OCI-LY7 (cell line): ENCODE measurements around the gene NR5A2.

Experiments used
- CTCF ChIP-seq: fragments of 200-600 bp; sonication (generic); conservative IDR thresholded peaks from 2 replicates; pipeline ENCODE4 v1.5.1; 2014; ENCODE audit warnings: mild to moderate bottlenecking, antibody characterized with exemption, low read length, moderate library complexity, mixed read lengths
- EZH2phosphoT487 ChIP-seq: fragments of 200-600 bp; sonication (generic); IDR thresholded peaks from 2 replicates; pipeline ENCODE4 v1.6.1; 2018; ENCODE audit warnings: low read depth, borderline replicate concordance, mild to moderate bottlenecking, mixed run types, antibody characterized with exemption, low read length, moderate library complexity, mixed read lengths

DNA sequence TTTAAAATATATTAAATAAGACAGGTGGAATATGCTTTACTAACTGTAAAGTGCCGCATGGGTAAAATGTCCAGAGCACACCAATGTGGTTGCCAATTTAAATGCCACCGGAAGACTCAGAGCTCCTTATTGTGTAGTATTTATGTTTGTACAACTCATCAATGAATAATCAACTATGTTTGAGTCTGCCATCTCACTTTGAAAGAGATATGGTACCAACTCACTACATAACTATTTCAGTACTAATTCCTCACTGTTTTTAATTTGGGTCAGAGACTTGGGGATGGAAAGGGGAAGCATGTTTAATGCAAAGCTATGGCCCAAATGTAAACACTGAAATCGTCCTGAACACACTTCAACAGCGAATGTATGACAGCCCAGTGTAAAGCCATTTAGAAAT is 144.8 kb downstream of the NR5A2 start:
- no peak for TF ChIP-seq EZH2phosphoT487
- no peak for TF ChIP-seq CTCF
